Gastroesophageal sphincter (tissue), 4 donors: Measurements from ENCODE around the gene LNX1. TPM values are rescaled to one million over a fixed set of nuclear protein-coding genes. Genes with fewer than 3 reads are reported as not detected.
A peak's percentile ranks its signal among the peaks of the same experiment; 100 is the strongest.

Experiments used
- ATAC-seq: fragments of 150-250 bp; one replicate; pipeline ENCODE4 v1.9.1; 2016; ENCODE audit warnings: mild to moderate bottlenecking, moderate library complexity
- H3K27ac ChIP-seq, 4 donors: fragments of 200-600 bp; sonication (generic) in 3 of 4; 1 replicate in 3 of 4; 2 replicates in 1 of 4; pipeline ENCODE4 v1.5.1; 2016 to 2019
- H3K27me3 ChIP-seq: fragments of 200-600 bp; sonication (generic); one replicate; pipeline ENCODE4 v1.5.1; 2019
- H3K36me3 ChIP-seq, 2 donors: fragments of 200-600 bp; sonication (generic); one replicate each; pipeline ENCODE4 v1.5.1; 2019; ENCODE audit warnings: control low read depth in 1 of 2
- H3K4me1 ChIP-seq, 3 donors: fragments of 200-600 bp; sonication (generic); 1 replicate in 2 of 3; 2 replicates in 1 of 3; pipeline ENCODE4 v1.5.1; 2016 to 2019; ENCODE audit warnings: control low read depth in 2 of 3
- H3K4me3 ChIP-seq, 2 donors: fragments of 200-600 bp; sonication (generic); one replicate each; pipeline ENCODE4 v1.5.1; 2019; ENCODE audit warnings: mild to moderate bottlenecking in 1 of 2, moderate library complexity in 1 of 2
- H3K9me3 ChIP-seq, 3 donors: fragments of 200-600 bp; sonication (generic); one replicate each; pipeline ENCODE4 v1.5.1; 2017 to 2019; ENCODE audit warnings: control low read depth in 2 of 3
- CTCF ChIP-seq, 4 experiments: fragments of 200-600 bp in 2 of 4; fragments of 450-650 bp in 2 of 4; sonication (generic) in 1 of 4; IDR thresholded peaks; one replicate each; pipeline ENCODE4 v1.5.1; 2017 to 2019; ENCODE audit warnings: antibody characterized with exemption in 4 of 4, mild to moderate bottlenecking in 2 of 4, moderate library complexity in 2 of 4
- EP300 ChIP-seq: sonication (generic); formaldehyde crosslinking; IDR thresholded peaks from one replicate; pipeline ENCODE4 v1.6.1; 2017; ENCODE audit warnings: antibody characterized with exemption, mild to moderate bottlenecking
- POLR2A ChIP-seq, 2 donors: fragments of 450-650 bp; IDR thresholded peaks; one replicate each; pipeline ENCODE4 v1.6.1; 2017; ENCODE audit warnings: antibody characterized with exemption in 2 of 2, mild to moderate bottlenecking in 2 of 2, moderate library complexity in 1 of 2
- POLR2AphosphoS5 ChIP-seq: sonication (generic); formaldehyde crosslinking; IDR thresholded peaks from one replicate; pipeline ENCODE4 v1.6.1; 2017; ENCODE audit warnings: antibody characterized with exemption
- WGBS, 2 donors: methylation state at CpG; one replicate each; pipeline ENCODE4 v1.1.5; 2018; ENCODE audit warnings: low coverage in 1 of 2; 5-methylcytosine and 5-hydroxymethylcytosine counted together
- total RNA-seq, 4 donors: library from RNA; depleted of rRNA; stranded (reverse); fragments of >200 nt; gene quantifications; one replicate each; pipeline ENCODE4 v1.1.0, GENCODE V29; 2016

The LNX1 gene
- total RNA-seq, 4 donors from 2014 or later: 2.6 to 13.6 (median 7.2) TPM

- no peak for TF ChIP-seq EP300
- no peak for TF ChIP-seq CTCF (IDR thresholded peaks at IDR 0.05)
- TF ChIP-seq POLR2A (IDR thresholded peaks at IDR 0.05): no peak
- no peak for TF ChIP-seq POLR2AphosphoS5
- Histone ChIP-seq H3K27ac (no peak overlapping the region), H3K36me3 (no peaks in the 10 kb centered on the region), H3K9me3 (no peaks in the 10 kb centered on the region), H3K4me3 (no peak overlapping the region), H3K4me1 (peaks cover 3 to 35% (median 6%) of the 10 kb centered on the region in 3 donors), H3K27me3 (no peaks in the 10 kb centered on the region)
- WGBS, 2 donors: 50% methylated on average over 1 of the region's 1 CpG; no CpG with 5 or more reads in 1 of the 2 donors
- ATAC-seq: no peak
These were observed 46.0 kb downstream of the LNX1 start for GRCh38 chr4:53545273-53545672.

GRCh38 chr4:53543561-53543960 lies 47.7 kb downstream of the LNX1 start:
- TF ChIP-seq POLR2A (IDR thresholded peaks at IDR 0.05) (no peak), POLR2AphosphoS5 (no peak)
- no peak overlapping the region for H3K4me3 ChIP-seq
- H3K4me1 ChIP-seq: peaks cover 3 to 36% (median 6%) of the 10 kb centered on the region in 3 donors
- no peak for ATAC-seq
- no peak overlapping the region for H3K27ac ChIP-seq
- no peaks in the 10 kb centered on the region for H3K36me3 ChIP-seq
- H3K27me3 ChIP-seq: no peaks in the 10 kb centered on the region
- H3K9me3 ChIP-seq: no peaks in the 10 kb centered on the region

GRCh38 chr4:53541577-53542206 lies 49.6 kb downstream of the LNX1 start:
- Histone ChIP-seq H3K9me3 (no peaks in the 10 kb centered on the region), H3K27me3 (no peaks in the 10 kb centered on the region), H3K36me3 (no peaks in the 10 kb centered on the region), H3K4me3 (no peak overlapping the region), H3K27ac (peak overlapping the region; percentile 35 to 72 (median 66)), H3K4me1 (peaks cover 3 to 36% (median 6%) of the 10 kb centered on the region in 3 donors)
- peak; percentile 79 for ATAC-seq
- WGBS, 2 donors: 0% methylated on average over 2 of the region's 2 CpGs
- no peak for TF ChIP-seq CTCF (IDR thresholded peaks at IDR 0.05)
- TF ChIP-seq POLR2A (IDR thresholded peaks at IDR 0.05): no peak
- TF ChIP-seq POLR2AphosphoS5: peak; percentile 12

- peaks cover 3 to 34% (median 6%) of the 10 kb centered on the region in 3 donors for H3K4me1 ChIP-seq
- H3K27ac ChIP-seq: no peak overlapping the region
- ATAC-seq: no peak
- no peaks in the 10 kb centered on the region for H3K36me3 ChIP-seq
- H3K27me3 ChIP-seq: no peaks in the 10 kb centered on the region
- no peaks in the 10 kb centered on the region for H3K9me3 ChIP-seq
- TF ChIP-seq EP300: no peak
- TF ChIP-seq POLR2AphosphoS5: no peak
- no peak for TF ChIP-seq POLR2A (IDR thresholded peaks at IDR 0.05)
- TF ChIP-seq CTCF (IDR thresholded peaks at IDR 0.05): no peak
- 70 to 71% methylated on average over 4 of the region's 4 CpGs for whole genome bisulfite sequencing, 2 donors
- no peak overlapping the region for H3K4me3 ChIP-seq
These were observed 52.5 kb downstream of the LNX1 start for GRCh38 chr4:53538756-53539155.

GRCh38 chr4:53537606-53538005 lies 53.7 kb downstream of the LNX1 start:
- Histone ChIP-seq H3K36me3 (no peaks in the 10 kb centered on the region), H3K27ac (peak overlapping the region in 1 of 4 donors; percentile 22), H3K4me1 (peaks cover 3 to 24% (median 6%) of the 10 kb centered on the region in 3 donors), H3K9me3 (no peaks in the 10 kb centered on the region), H3K4me3 (no peak overlapping the region), H3K27me3 (no peaks in the 10 kb centered on the region)
- TF ChIP-seq CTCF (IDR thresholded peaks at IDR 0.05): no peak
- no peak for TF ChIP-seq POLR2A (IDR thresholded peaks at IDR 0.05)
- no peak for TF ChIP-seq POLR2AphosphoS5
- TF ChIP-seq EP300: no peak
- ATAC-seq: no peak
- WGBS, 2 donors: 88% methylated on average over 3 of the region's 3 CpGs; no CpG with 5 or more reads in 1 of the 2 donors
